A549 treated with DMSO at 1 μM for 4 hours (cell line): ENCODE data around the gene ZNF618. TPM values are rescaled to one million over a fixed set of nuclear protein-coding genes. Genes with fewer than 3 reads are reported as not detected.

Experiments
- total RNA-seq: library from RNA; stranded (reverse); fragments of 200-300 nt; extraction: Qiagen RNA extraction; gene quantifications from 5 replicates; pipeline ENCODE4 v1.2.3, GENCODE V29; 2022; ENCODE audit warnings: low read depth

Gene ZNF618
- 9.0 to 13.3 TPM (median 11.4 TPM) in 5 replicates for total RNA-seq

GRCh38 chr9:113876151-113876992 is at the start of gene ZNF618:
Gene ZNF618, plus strand, starts transcription at chr9:113876309. Its CDS starts 72 bp downstream, at chr9:113876381.

GRCh38 chr9:114078021-114078780 is 202.1 kb downstream of the ZNF618 start, which contains the start of gene AMBP:
Gene AMBP, minus strand, starts transcription at chr9:114078300. Its CDS starts 91 bp downstream, at chr9:114078209.

GRCh38 chr9:114098936-114099668 is 223.0 kb downstream of the ZNF618 start, which contains the start of gene KIF12:
Gene KIF12, minus strand, starts transcription at chr9:114099292. Its CDS starts 16 bp downstream, at chr9:114099276.

Other genes starting within 250 kb of the ZNF618 start
- gene AMBP, start 202.0 kb downstream of the ZNF618 start, total RNA-seq = 6.4 to 8.9 TPM (median 7.8 TPM) in 5 replicates
- gene KIF12, start 223.0 kb downstream of the ZNF618 start, total RNA-seq = 1.4 to 2.8 TPM (median 2.0 TPM) in 5 replicates